ENCODE measurements around the gene EFCAB11.

The EFCAB11 gene

GRCh38 chr14:89836830-89837469 lies 117.6 kb downstream of the EFCAB11 start:
- Histone ChIP-seq H3K9ac (ENCODE audit: low read length) (no peak overlapping the region), H3K9me3 (ENCODE audit: low read length) (no peaks in the 10 kb centered on the region), H3K27me3 (ENCODE audit: control insufficient read depth in 1 of 2, insufficient read depth in 2 of 2, low read length in 2 of 2) (no peaks in the 10 kb centered on the region), H3K4me1 (ENCODE audit: insufficient read depth, low read length) (no peaks in the 10 kb centered on the region), H3K27ac (ENCODE audit: low read depth, low read length) (no peak overlapping the region), H3K36me3 (ENCODE audit: insufficient read depth, low read length) (no peaks in the 10 kb centered on the region), H3K4me3 (ENCODE audit: low read depth in 1 of 2, low read length in 2 of 2) (no peak overlapping the region)

GRCh38 chr14:89833661-89834060 lies 120.9 kb downstream of the EFCAB11 start:
- Histone ChIP-seq H3K27me3 (ENCODE audit: control insufficient read depth in 1 of 2, insufficient read depth in 2 of 2, low read length in 2 of 2) (no peaks in the 10 kb centered on the region), H3K9ac (ENCODE audit: low read length) (no peak overlapping the region), H3K4me3 (ENCODE audit: low read depth in 1 of 2, low read length in 2 of 2) (no peak overlapping the region), H3K36me3 (ENCODE audit: insufficient read depth, low read length) (no peaks in the 10 kb centered on the region), H3K9me3 (ENCODE audit: low read length) (no peaks in the 10 kb centered on the region), H3K27ac (ENCODE audit: low read depth, low read length) (no peak overlapping the region), H3K4me1 (ENCODE audit: insufficient read depth, low read length) (no peaks in the 10 kb centered on the region)

- no peaks in the 10 kb centered on the region for H3K9me3 ChIP-seq (ENCODE audit: low read length)
These were observed 121.4 kb downstream of the EFCAB11 start for GRCh38 chr14:89833120-89833532.

GRCh38 chr14:89828471-89829165 lies 125.9 kb downstream of the EFCAB11 start:
- H3K27me3 ChIP-seq (ENCODE audit: control insufficient read depth in 1 of 2, insufficient read depth in 2 of 2, low read length in 2 of 2): no peaks in the 10 kb centered on the region
- H3K4me3 ChIP-seq (ENCODE audit: low read depth in 1 of 2, low read length in 2 of 2): no peak overlapping the region
- H3K4me1 ChIP-seq (ENCODE audit: insufficient read depth, low read length): no peaks in the 10 kb centered on the region
- no peaks in the 10 kb centered on the region for H3K9me3 ChIP-seq (ENCODE audit: low read length)
- H3K36me3 ChIP-seq (ENCODE audit: insufficient read depth, low read length): no peaks in the 10 kb centered on the region
- no peak overlapping the region for H3K9ac ChIP-seq (ENCODE audit: low read length)
- H3K27ac ChIP-seq (ENCODE audit: low read depth, low read length): no peak overlapping the region

More at GRCh38 chr14:89833120-89833532, 121.4 kb downstream of the EFCAB11 start:
- no peaks in the 10 kb centered on the region for H3K4me1 ChIP-seq (ENCODE audit: insufficient read depth, low read length)
- H3K27ac ChIP-seq (ENCODE audit: low read depth, low read length): no peak overlapping the region
- H3K27me3 ChIP-seq (ENCODE audit: control insufficient read depth in 1 of 2, insufficient read depth in 2 of 2, low read length in 2 of 2): no peaks in the 10 kb centered on the region
- no peak overlapping the region for H3K4me3 ChIP-seq (ENCODE audit: low read depth in 1 of 2, low read length in 2 of 2)
- no peaks in the 10 kb centered on the region for H3K36me3 ChIP-seq (ENCODE audit: insufficient read depth, low read length)
- H3K9ac ChIP-seq (ENCODE audit: low read length): no peak overlapping the region

GRCh38 chr14:89827265-89827664 lies 127.3 kb downstream of the EFCAB11 start:
- no peaks in the 10 kb centered on the region for H3K4me1 ChIP-seq (ENCODE audit: insufficient read depth, low read length)
- no peaks in the 10 kb centered on the region for H3K36me3 ChIP-seq (ENCODE audit: insufficient read depth, low read length)
- no peak overlapping the region for H3K27ac ChIP-seq (ENCODE audit: low read depth, low read length)
- no peaks in the 10 kb centered on the region for H3K27me3 ChIP-seq (ENCODE audit: control insufficient read depth in 1 of 2, insufficient read depth in 2 of 2, low read length in 2 of 2)
- no peak overlapping the region for H3K4me3 ChIP-seq (ENCODE audit: low read depth in 1 of 2, low read length in 2 of 2)
- no peak overlapping the region for H3K9ac ChIP-seq (ENCODE audit: low read length)
- no peaks in the 10 kb centered on the region for H3K9me3 ChIP-seq (ENCODE audit: low read length)

GRCh38 chr14:89826596-89826995 lies 127.9 kb downstream of the EFCAB11 start:
- Histone ChIP-seq H3K4me3 (ENCODE audit: low read depth in 1 of 2, low read length in 2 of 2) (no peak overlapping the region), H3K27me3 (ENCODE audit: control insufficient read depth in 1 of 2, insufficient read depth in 2 of 2, low read length in 2 of 2) (no peaks in the 10 kb centered on the region), H3K4me1 (ENCODE audit: insufficient read depth, low read length) (no peaks in the 10 kb centered on the region), H3K9me3 (ENCODE audit: low read length) (no peaks in the 10 kb centered on the region), H3K27ac (ENCODE audit: low read depth, low read length) (no peak overlapping the region), H3K36me3 (ENCODE audit: insufficient read depth, low read length) (no peaks in the 10 kb centered on the region), H3K9ac (ENCODE audit: low read length) (no peak overlapping the region)

GRCh38 chr14:89823743-89824142 lies 130.8 kb downstream of the EFCAB11 start:
- Histone ChIP-seq H3K27ac (ENCODE audit: low read depth, low read length) (no peak overlapping the region), H3K27me3 (ENCODE audit: control insufficient read depth in 1 of 2, insufficient read depth in 2 of 2, low read length in 2 of 2) (no peaks in the 10 kb centered on the region), H3K36me3 (ENCODE audit: insufficient read depth, low read length) (no peaks in the 10 kb centered on the region)

GRCh38 chr14:89814126-89814525 lies 140.4 kb downstream of the EFCAB11 start:
- Histone ChIP-seq H3K9me3 (ENCODE audit: low read length) (no peaks in the 10 kb centered on the region), H3K9ac (ENCODE audit: low read length) (no peak overlapping the region), H3K27me3 (ENCODE audit: control insufficient read depth in 1 of 2, insufficient read depth in 2 of 2, low read length in 2 of 2) (no peaks in the 10 kb centered on the region), H3K4me1 (ENCODE audit: insufficient read depth, low read length) (peaks cover 6% of the 10 kb centered on the region), H3K27ac (ENCODE audit: low read depth, low read length) (no peak overlapping the region), H3K36me3 (ENCODE audit: insufficient read depth, low read length) (no peaks in the 10 kb centered on the region), H3K4me3 (ENCODE audit: low read depth in 1 of 2, low read length in 2 of 2) (peak overlapping the region in 1 of 2 donors; percentile 33)

More at GRCh38 chr14:89823743-89824142, 130.8 kb downstream of the EFCAB11 start:
- Histone ChIP-seq H3K9ac (ENCODE audit: low read length) (no peak overlapping the region), H3K9me3 (ENCODE audit: low read length) (no peaks in the 10 kb centered on the region), H3K4me1 (ENCODE audit: insufficient read depth, low read length) (no peaks in the 10 kb centered on the region), H3K4me3 (ENCODE audit: low read depth in 1 of 2, low read length in 2 of 2) (no peak overlapping the region)

GRCh38 chr14:89813617-89814031 lies 140.9 kb downstream of the EFCAB11 start:
- H3K36me3 ChIP-seq (ENCODE audit: insufficient read depth, low read length): no peaks in the 10 kb centered on the region
- H3K27ac ChIP-seq (ENCODE audit: low read depth, low read length): no peak overlapping the region
- H3K27me3 ChIP-seq (ENCODE audit: control insufficient read depth in 1 of 2, insufficient read depth in 2 of 2, low read length in 2 of 2): no peaks in the 10 kb centered on the region
- H3K9ac ChIP-seq (ENCODE audit: low read length): no peak overlapping the region
- H3K4me1 ChIP-seq (ENCODE audit: insufficient read depth, low read length): peaks cover 6% of the 10 kb centered on the region
- H3K4me3 ChIP-seq (ENCODE audit: low read depth in 1 of 2, low read length in 2 of 2): peak overlapping the region in 1 of 2 donors; percentile 33
- H3K9me3 ChIP-seq (ENCODE audit: low read length): no peaks in the 10 kb centered on the region

GRCh38 chr14:89811954-89812575 lies 142.5 kb downstream of the EFCAB11 start:
- Histone ChIP-seq H3K4me1 (ENCODE audit: insufficient read depth, low read length) (no peaks in the 10 kb centered on the region), H3K27ac (ENCODE audit: low read depth, low read length) (no peak overlapping the region), H3K4me3 (ENCODE audit: low read depth in 1 of 2, low read length in 2 of 2) (no peak overlapping the region), H3K9me3 (ENCODE audit: low read length) (no peaks in the 10 kb centered on the region), H3K27me3 (ENCODE audit: control insufficient read depth in 1 of 2, insufficient read depth in 2 of 2, low read length in 2 of 2) (no peaks in the 10 kb centered on the region), H3K36me3 (ENCODE audit: insufficient read depth, low read length) (no peaks in the 10 kb centered on the region), H3K9ac (ENCODE audit: low read length) (no peak overlapping the region)

- Histone ChIP-seq H3K9me3 (ENCODE audit: low read length) (no peaks in the 10 kb centered on the region), H3K36me3 (ENCODE audit: insufficient read depth, low read length) (no peaks in the 10 kb centered on the region), H3K27me3 (ENCODE audit: control insufficient read depth in 1 of 2, insufficient read depth in 2 of 2, low read length in 2 of 2) (no peaks in the 10 kb centered on the region), H3K27ac (ENCODE audit: low read depth, low read length) (no peak overlapping the region), H3K4me3 (ENCODE audit: low read depth in 1 of 2, low read length in 2 of 2) (no peak overlapping the region), H3K4me1 (ENCODE audit: insufficient read depth, low read length) (no peaks in the 10 kb centered on the region), H3K9ac (ENCODE audit: low read length) (no peak overlapping the region)
These were observed 144.4 kb downstream of the EFCAB11 start for GRCh38 chr14:89810101-89810500.
